K562 (cell line): ENCODE results near the gene LITAF. TPM values are rescaled to one million over a fixed set of nuclear protein-coding genes. Genes with fewer than 3 reads are reported as not detected.

Source experiments
- ATAC-seq: fragments of 200-7000 bp; cut with Tn5 transposase; 3 replicates; pipeline ENCODE4 v1.9.1; 2020; ENCODE audit warnings: moderate library complexity
- BruUV-seq: library from RNA; stranded (reverse); fragments of 400-500 nt; replicated peaks from 2 replicates; lab custom pipeline; 2021; lab: Mats Ljungman, UMichigan
- CTCF ChIA-PET: fragments of 300-600 bp; formaldehyde crosslinking; extraction: SDS; loops from one replicate; lab custom pipeline; 2021; ENCODE audit warnings: low intra/inter-chr PET ratio; lab: Yijun Ruan, JAX
- POLR2A ChIA-PET: fragments of 300-600, 350-650 bp; sonication (Branson Sonifier 250); formaldehyde crosslinking; extraction: SDS; loops from one replicate; lab custom pipeline; 2021; ENCODE audit warnings: antibody characterized with exemption, inconsistent platforms; lab: Yijun Ruan, JAX
- DNase-seq, 4 experiments: peaks; one replicate each; pipeline versions ENCODE4 v3.0.0 to v3.0.0-alpha.2; 2011 to 2018; ENCODE audit warnings: low spot score in 3 of 4, mixed read lengths in 3 of 4; ENCODE audit errors: extremely low read depth in 1 of 4
- FAIRE-seq: peaks from 2 replicates; lab custom pipeline; 2011; peaks lifted over from hg19 to GRCh38; lab: Jason Lieb, UNC
- H2AFZ ChIP-seq: 2 replicates; pipeline ENCODE4 v1.6.0; 2011; ENCODE audit warnings: low read depth, low read length, control low read depth, inconsistent platforms
- H3K27ac ChIP-seq: fragments of 200-600 bp; 3 replicates; pipeline ENCODE4 v1.8.0; 2011; ENCODE audit warnings: low read depth, mild to moderate bottlenecking, control low read depth, inconsistent platforms, low read length, moderate library complexity, mixed read lengths; ENCODE audit errors: extremely low read depth
- H3K27me3 ChIP-seq, 2 experiments: fragments of 300-600 bp in 1 of 2; 2 replicates in 1 of 2; 3 replicates in 1 of 2; pipeline versions ENCODE4 v1.6.0 to v1.8.0; 2011; ENCODE audit warnings: inconsistent platforms in 2 of 2, low read length in 2 of 2, mild to moderate bottlenecking in 1 of 2, mixed read lengths in 1 of 2, moderate library complexity in 1 of 2; ENCODE audit not compliant: control insufficient read depth in 2 of 2, insufficient read depth in 2 of 2
- H3K36me3 ChIP-seq: fragments of 300-600 bp; 3 replicates; pipeline ENCODE4 v1.8.0; 2011; ENCODE audit warnings: mild to moderate bottlenecking, low read length, inconsistent platforms; ENCODE audit not compliant: control insufficient read depth, insufficient read depth
- H3K4me1 ChIP-seq, 2 experiments: fragments of 200-600 bp in 1 of 2; replicated peaks in 1 of 2; 2 replicates in 1 of 2; 3 replicates in 1 of 2; pipeline versions ENCODE4 v1.5.1 to v1.8.0; 2011; ENCODE audit warnings: inconsistent platforms in 2 of 2, low read length in 2 of 2, mild to moderate bottlenecking in 1 of 2, mixed read lengths in 1 of 2, moderate library complexity in 1 of 2; ENCODE audit not compliant: control insufficient read depth in 2 of 2, insufficient read depth in 2 of 2
- H3K4me2 ChIP-seq: 2 replicates; pipeline ENCODE4 v1.6.1; 2011; ENCODE audit warnings: low read length, control low read depth, inconsistent platforms, mixed read lengths; ENCODE audit not compliant: insufficient read depth
- H3K4me3 ChIP-seq: fragments of 200-600 bp; sonication (generic), shearing (Covaris generic); 2 replicates; pipeline ENCODE4 v1.5.1; 2016; ENCODE audit warnings: control low read depth, inconsistent platforms
- H3K79me2 ChIP-seq: fragments of 200-600 bp; 3 replicates; pipeline ENCODE4 v1.8.0; 2011; ENCODE audit warnings: low read length, inconsistent platforms; ENCODE audit not compliant: control insufficient read depth, insufficient read depth
- H3K9ac ChIP-seq, 2 experiments: 2 replicates each; pipeline versions ENCODE4 v1.6.0 to v1.6.1; 2011; ENCODE audit warnings: low read depth in 2 of 2, low read length in 2 of 2, control low read depth in 1 of 2, inconsistent platforms in 1 of 2, mild to moderate bottlenecking in 1 of 2, mixed read lengths in 1 of 2; ENCODE audit not compliant: insufficient read depth in 1 of 2
- H3K9me1 ChIP-seq: one replicate; pipeline ENCODE4 v1.6.0; 2011; ENCODE audit warnings: inconsistent platforms, mild to moderate bottlenecking, low read length, moderate library complexity; ENCODE audit not compliant: control insufficient read depth, insufficient read depth
- H3K9me3 ChIP-seq: replicated peaks from 2 replicates; pipeline ENCODE4 v1.5.1; 2011; ENCODE audit warnings: low read depth, low read length, inconsistent platforms; ENCODE audit not compliant: control insufficient read depth, insufficient read depth
- H4K20me1 ChIP-seq: replicated peaks from 2 replicates; pipeline ENCODE4 v1.6.1; 2011; ENCODE audit warnings: low read length, inconsistent platforms, mixed read lengths; ENCODE audit not compliant: control insufficient read depth, insufficient read depth
- KAT7 ChIP-seq: sonication (generic); formaldehyde crosslinking; IDR thresholded peaks from 2 replicates; pipeline ENCODE4 v1.8.0; 2022; ENCODE audit warnings: missing genetic modification reagents, mild to moderate bottlenecking, borderline replicate concordance
- NFIC ChIP-seq: fragments of 450-650 bp; IDR thresholded peaks from 2 replicates; pipeline ENCODE4 v1.6.1; 2017; ENCODE audit warnings: mild to moderate bottlenecking, inconsistent platforms
- TAF1 ChIP-seq: IDR thresholded peaks from 2 replicates; pipeline ENCODE4 v1.6.1; 2011; ENCODE audit warnings: mild to moderate bottlenecking, low read length, moderate library complexity; ENCODE audit not compliant: insufficient read depth, control insufficient read depth, severe bottlenecking; ENCODE audit errors: extremely low read depth
- ZNF253 ChIP-seq: fragments of 250-450 bp; sonication (Bioruptor Pico); conservative IDR thresholded peaks from 2 replicates; pipeline ENCODE4 v1.6.1; 2021; ENCODE audit warnings: mild to moderate bottlenecking
- ZNF639 ChIP-seq, 2 experiments: fragments of 200-800 bp in 1 of 2; sonication (Bioruptor generic) in 1 of 2; sonication (generic) in 1 of 2; formaldehyde crosslinking in 1 of 2; IDR thresholded peaks in 1 of 2; conservative IDR thresholded peaks in 1 of 2; 2 replicates each; pipeline versions ENCODE4 v1.5.0 to v1.6.1; 2016 to 2020; ENCODE audit warnings: missing compliant biosample characterization in 1 of 2, missing genetic modification characterization in 1 of 2, missing genetic modification reagents in 1 of 2
- ZNF77 ChIP-seq: fragments of 250-450 bp; sonication (Bioruptor Pico); IDR thresholded peaks from 2 replicates; pipeline ENCODE4 v1.5.0; 2020
- WGBS: fragments of 100-300 bp; shearing (Covaris generic); methylation state at CpG from one replicate; pipeline ENCODE4 v1.1.6; 2016; ENCODE audit warnings: low coverage, mixed read lengths; ENCODE audit not compliant: insufficient coverage; ENCODE audit errors: missing lambda C conversion rate; 5-methylcytosine and 5-hydroxymethylcytosine counted together
- in situ Hi-C: fragments of 300-500 bp; cut with MboI; formaldehyde crosslinking; loops from 4 replicates; pipeline ENCODE4 v1.15.0; 2018; ENCODE audit warnings: inconsistent platforms, mixed read lengths
- intact Hi-C: fragments of 100-400 bp; cut with micrococcal nuclease; formaldehyde crosslinking; loops from 2 replicates; pipeline ENCODE4 v1.14.2; 2022
- polyA plus RNA-seq, 8 experiments: library from polyadenylated mRNA; depleted of rRNA in 4 of 8; stranded (reverse) in 5 of 8; unstranded in 3 of 8; fragments of >200 nt; fragmentation: Nextera tagmentation in 2 of 8; fragmentation: Illumina TruSeq in 1 of 8; extraction: Ambion mirVana in 2 of 8; extraction: Trizol in 1 of 8; gene quantifications; 2 replicates each; pipeline versions ENCODE4 v1.2.1 to v1.2.3, GENCODE V29; 2011 to 2014; ENCODE audit warnings: inconsistent platforms in 1 of 8, missing spikeins in 1 of 8
- total RNA-seq, 7 experiments: library from RNA; depleted of rRNA in 6 of 7; stranded (reverse); fragments of >200 nt in 6 of 7; fragmentation: Illumina TruSeq in 2 of 7; extraction: Trizol in 2 of 7; gene quantifications; 2 replicates each; pipeline versions ENCODE4 v1.2.1 to v1.2.3, GENCODE V29; 2011 to 2021; ENCODE audit warnings: low replicate concordance in 1 of 7

Gene LITAF
- total and polyA plus RNA-seq, 9 of the 15 experiments (the other 6 are each of a cell fraction or from before 2014, with no cell fraction given), result 4.1 to 17.8 (median 11.9) TPM

DNA sequence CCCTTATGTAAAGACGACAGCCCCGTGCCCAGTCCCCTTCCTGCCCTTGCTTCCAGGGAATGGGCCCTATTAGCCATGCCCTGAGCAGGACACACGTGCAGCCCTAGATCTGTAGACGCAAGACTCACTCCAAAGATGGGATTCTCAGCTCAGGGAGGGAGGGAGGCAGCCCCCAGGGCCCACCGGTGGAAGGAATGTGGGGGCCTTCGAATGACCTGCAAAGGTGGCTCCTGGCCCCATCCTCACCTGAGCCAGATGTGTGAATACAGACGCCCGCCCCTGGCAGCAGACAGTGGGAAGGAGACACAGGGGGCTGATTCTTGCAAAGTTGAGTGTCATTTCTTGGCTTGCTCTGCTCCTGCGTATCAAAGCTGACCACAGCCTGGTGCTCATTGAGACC, 47.8 kb downstream of the LITAF start:
- FAIRE-seq (no peak), DNase-seq (no peak), ATAC-seq (no peak)
- TF ChIP-seq NFIC (no peak), ZNF639 (CRISPR knock-in tag; conservative IDR thresholded peaks at IDR 0.05 in 1 of 2, IDR thresholded peaks at IDR 0.05 in 1 of 2) (no peak), KAT7 (CRISPR knock-in tag) (no peak), ZNF253 (CRISPR knock-in tag) (no peak), ZNF77 (no peak), TAF1 (no peak)
- Histone ChIP-seq H3K27ac (no peak overlapping the region), H3K4me2 (no peak overlapping the region), H3K27me3 (peaks cover 21 to 66% of the 10 kb centered on the region in 2 experiments), H3K36me3 (no peaks in the 10 kb centered on the region), H3K4me3 (no peak overlapping the region), H3K4me1 (no peaks in the 10 kb centered on the region; a peak in 1 of 5 replicates), H3K9me1 (no peaks in the 10 kb centered on the region), H2AFZ (no peak overlapping the region), H3K79me2 (no peaks in the 10 kb centered on the region), H3K9me3 (no peaks in the 10 kb centered on the region), H3K9ac (no peak overlapping the region), H4K20me1 (peaks cover 6% of the 10 kb centered on the region)
- in situ Hi-C loops (loop anchor here (10.0 to 25.0 kb wide), 2 partner anchors 266 to 577 kb away; no protein-coding TSS in a partner anchor), intact Hi-C loops (loop anchor here (10.0 kb wide), 1 partner anchor 276 kb away; no protein-coding TSS in a partner anchor)
- ChIA-PET POLR2A (interaction anchor here (0.8 to 1.5 kb wide), 4 partner anchors 10 to 204 kb away, joined by 3 to 4 read pairs (median 4); partner anchors contain the start of gene TXNDC11), CTCF (no interaction called here)
- WGBS, result 4% methylated on average over 9 of the region's 9 CpGs
- BruUV-seq, result no TSS peak
